ENCODE results near the gene RAB9A.

- TF ChIP-seq CTCF (IDR thresholded peaks at IDR 0.05) (no peak), POLR2A (IDR thresholded peaks at IDR 0.05) (no peak)
These were observed 43.5 kb downstream of the RAB9A start for GRCh38 chrX:13732246-13733067.
